Measurements from ENCODE around the gene HAUS2.

DNA sequence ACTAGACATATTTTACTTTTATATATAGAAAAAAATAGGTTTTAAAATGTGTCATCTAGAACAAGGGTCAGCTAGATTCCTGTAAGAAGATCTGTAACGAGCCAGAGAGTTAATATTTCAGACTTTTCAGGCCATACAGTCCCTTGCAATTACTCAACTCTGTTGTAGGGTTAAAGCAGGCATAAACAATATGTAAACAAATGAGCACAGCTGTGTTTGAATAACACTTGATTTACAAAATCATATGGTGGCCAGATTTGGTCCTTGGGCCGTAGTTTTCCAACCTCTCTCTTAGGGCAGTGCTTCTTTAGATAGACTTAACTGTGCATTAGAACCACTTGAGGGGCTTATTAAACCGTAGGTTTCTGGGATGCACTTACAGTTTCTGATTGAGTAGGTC is 19.7 kb upstream of the HAUS2 start:
- TF ChIP-seq, protein P1, sequence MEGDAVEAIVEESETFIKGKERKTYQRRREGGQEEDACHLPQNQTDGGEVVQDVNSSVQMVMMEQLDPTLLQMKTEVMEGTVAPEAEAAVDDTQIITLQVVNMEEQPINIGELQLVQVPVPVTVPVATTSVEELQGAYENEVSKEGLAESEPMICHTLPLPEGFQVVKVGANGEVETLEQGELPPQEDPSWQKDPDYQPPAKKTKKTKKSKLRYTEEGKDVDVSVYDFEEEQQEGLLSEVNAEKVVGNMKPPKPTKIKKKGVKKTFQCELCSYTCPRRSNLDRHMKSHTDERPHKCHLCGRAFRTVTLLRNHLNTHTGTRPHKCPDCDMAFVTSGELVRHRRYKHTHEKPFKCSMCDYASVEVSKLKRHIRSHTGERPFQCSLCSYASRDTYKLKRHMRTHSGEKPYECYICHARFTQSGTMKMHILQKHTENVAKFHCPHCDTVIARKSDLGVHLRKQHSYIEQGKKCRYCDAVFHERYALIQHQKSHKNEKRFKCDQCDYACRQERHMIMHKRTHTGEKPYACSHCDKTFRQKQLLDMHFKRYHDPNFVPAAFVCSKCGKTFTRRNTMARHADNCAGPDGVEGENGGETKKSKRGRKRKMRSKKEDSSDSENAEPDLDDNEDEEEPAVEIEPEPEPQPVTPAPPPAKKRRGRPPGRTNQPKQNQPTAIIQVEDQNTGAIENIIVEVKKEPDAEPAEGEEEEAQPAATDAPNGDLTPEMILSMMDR (IDR thresholded peaks at IDR 0.05): no peak
- TF ChIP-seq EZH2phosphoT487 (IDR thresholded peaks at IDR 0.05): no peak

Measured in neural progenitor cell (in vitro differentiated cells).